GM18519 (cell line): ENCODE results near the gene ADRA2A.

ENCODE experiments used
- ATAC-seq: cut with Tn5 transposase; IDR thresholded peaks from one replicate; pipeline ENCODE4 v1.9.1; 2021; ENCODE audit warnings: mild to moderate bottlenecking, moderate library complexity; ENCODE audit not compliant: unreplicated experiment, low FRiP score

ADRA2A gene

GRCh38 chr10:111076682-111077478 lies at the start of gene ADRA2A:
TSS of gene ADRA2A (plus strand) at chr10:111077029. CDS start at chr10:111077997, 968 bp downstream.
- ATAC-seq, result no peak

GRCh38 chr10:111030042-111030750 lies 46.6 kb upstream of the ADRA2A start:
- peak; percentile 76 for ATAC-seq

GRCh38 chr10:111034598-111035310 lies 42.1 kb upstream of the ADRA2A start:
- ATAC-seq, result no peak

GRCh38 chr10:111035542-111035941 lies 41.3 kb upstream of the ADRA2A start:
- no peak for ATAC-seq

- ATAC-seq, result no peak
Measured at GRCh38 chr10:111037858-111038257, 39.0 kb upstream of the ADRA2A start.

GRCh38 chr10:111039522-111039921 lies 37.3 kb upstream of the ADRA2A start:
- ATAC-seq, result no peak

- no peak for ATAC-seq
Measured at GRCh38 chr10:111057006-111057405, 19.8 kb upstream of the ADRA2A start.

GRCh38 chr10:111063471-111063870 lies 13.4 kb upstream of the ADRA2A start:
- no peak for ATAC-seq

GRCh38 chr10:111072232-111072631 lies 4.6 kb upstream of the ADRA2A start:
- ATAC-seq, result no peak

GRCh38 chr10:111075577-111076185 lies 1.1 kb upstream of the ADRA2A start:
- ATAC-seq, result no peak

- peak; percentile 49 for ATAC-seq
Measured at GRCh38 chr10:111076191-111076681, 593 bp upstream of the ADRA2A start.

GRCh38 chr10:111077479-111077784 lies 603 bp downstream of the ADRA2A start:
- no peak for ATAC-seq

- no peak for ATAC-seq
Measured at GRCh38 chr10:111077785-111078504, 1.1 kb downstream of the ADRA2A start.

GRCh38 chr10:111078505-111079185 lies 1.8 kb downstream of the ADRA2A start:
- no peak for ATAC-seq

- ATAC-seq, result no peak
Measured at GRCh38 chr10:111079241-111079760, 2.5 kb downstream of the ADRA2A start.

GRCh38 chr10:111079781-111080180 lies 3.0 kb downstream of the ADRA2A start:
- ATAC-seq, result no peak

GRCh38 chr10:111080224-111080623 lies 3.4 kb downstream of the ADRA2A start:
- ATAC-seq, result no peak

GRCh38 chr10:111081595-111081994 lies 4.8 kb downstream of the ADRA2A start:
- ATAC-seq, result no peak
